ENCODE measurements around the gene ZSWIM8.
A peak's percentile ranks its signal among the peaks of the same experiment; 100 is the strongest.

Gene ZSWIM8

DNA sequence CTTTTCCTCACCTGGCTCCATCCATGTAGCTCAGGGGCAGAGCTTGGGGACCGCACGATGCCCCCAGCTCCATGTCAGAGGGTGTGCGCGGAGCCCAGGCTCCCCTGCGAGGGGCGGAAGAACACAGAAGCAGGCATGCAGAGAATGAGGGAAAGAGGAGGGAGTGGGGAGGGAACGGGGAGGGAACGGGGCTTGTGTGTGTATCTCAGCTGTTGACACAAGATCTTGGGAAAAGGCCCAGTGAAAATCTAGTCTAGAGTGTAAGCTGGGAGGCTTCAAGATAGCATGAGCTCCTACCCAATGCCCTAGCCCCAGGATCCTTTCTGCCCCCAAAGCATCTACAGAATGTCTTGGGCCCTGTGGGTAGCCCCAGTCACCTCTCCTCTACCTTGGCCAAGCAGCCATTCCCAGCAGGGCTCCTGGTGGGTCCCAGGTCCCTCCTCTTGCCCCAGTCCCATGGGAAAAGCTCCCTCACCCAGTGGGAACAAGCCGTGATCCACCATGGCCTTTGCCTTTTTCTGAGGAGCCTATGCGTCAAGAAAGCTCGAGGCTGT, 51.1 kb downstream of the ZSWIM8 start:
- no peak overlapping the region for H3K4me3 ChIP-seq (ENCODE audit: severe bottlenecking)
- DNase-seq (ENCODE audit: low spot score) = no peak
- TF ChIP-seq, protein P1, sequence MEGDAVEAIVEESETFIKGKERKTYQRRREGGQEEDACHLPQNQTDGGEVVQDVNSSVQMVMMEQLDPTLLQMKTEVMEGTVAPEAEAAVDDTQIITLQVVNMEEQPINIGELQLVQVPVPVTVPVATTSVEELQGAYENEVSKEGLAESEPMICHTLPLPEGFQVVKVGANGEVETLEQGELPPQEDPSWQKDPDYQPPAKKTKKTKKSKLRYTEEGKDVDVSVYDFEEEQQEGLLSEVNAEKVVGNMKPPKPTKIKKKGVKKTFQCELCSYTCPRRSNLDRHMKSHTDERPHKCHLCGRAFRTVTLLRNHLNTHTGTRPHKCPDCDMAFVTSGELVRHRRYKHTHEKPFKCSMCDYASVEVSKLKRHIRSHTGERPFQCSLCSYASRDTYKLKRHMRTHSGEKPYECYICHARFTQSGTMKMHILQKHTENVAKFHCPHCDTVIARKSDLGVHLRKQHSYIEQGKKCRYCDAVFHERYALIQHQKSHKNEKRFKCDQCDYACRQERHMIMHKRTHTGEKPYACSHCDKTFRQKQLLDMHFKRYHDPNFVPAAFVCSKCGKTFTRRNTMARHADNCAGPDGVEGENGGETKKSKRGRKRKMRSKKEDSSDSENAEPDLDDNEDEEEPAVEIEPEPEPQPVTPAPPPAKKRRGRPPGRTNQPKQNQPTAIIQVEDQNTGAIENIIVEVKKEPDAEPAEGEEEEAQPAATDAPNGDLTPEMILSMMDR (IDR thresholded peaks at IDR 0.05; ENCODE audit: poor library complexity, severe bottlenecking) = no peak
- no peak for ATAC-seq (ENCODE audit: low read depth)
- no peaks in the 10 kb centered on the region for H3K27me3 ChIP-seq (ENCODE audit: insufficient read depth, poor library complexity, severe bottlenecking)
- peaks cover under 1% of the 10 kb centered on the region; the same call in 1 of the 2 replicates for H3K36me3 ChIP-seq (ENCODE audit: low read depth)
- no peaks in the 10 kb centered on the region for H3K4me1 ChIP-seq (ENCODE audit: insufficient read depth, poor library complexity, severe bottlenecking)
- no peaks in the 10 kb centered on the region for H3K9me3 ChIP-seq (ENCODE audit: severe bottlenecking)
- no peak overlapping the region for H3K27ac ChIP-seq (ENCODE audit: poor library complexity, severe bottlenecking)

DNA sequence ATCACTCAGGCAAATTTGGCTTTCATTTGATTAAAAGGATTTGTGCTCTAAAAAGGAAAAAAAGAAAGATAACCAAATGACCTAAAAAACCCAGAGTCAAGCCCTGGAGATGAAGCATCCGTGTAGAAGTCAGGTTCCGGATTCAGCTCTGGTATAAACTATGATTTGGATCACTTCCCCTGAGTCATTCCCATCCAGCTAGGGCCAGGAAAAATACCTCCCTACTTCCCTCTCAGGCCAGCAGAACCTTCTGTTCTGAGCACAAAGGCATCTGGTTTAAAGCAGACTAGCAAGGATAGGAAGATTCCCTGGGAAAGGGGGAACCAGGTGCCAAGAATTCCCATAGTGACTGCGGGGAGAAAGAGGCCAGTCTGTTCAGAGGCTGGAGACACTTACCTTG, 51.7 kb downstream of the ZSWIM8 start:
- H3K4me3 ChIP-seq (ENCODE audit: severe bottlenecking) = no peak overlapping the region
- ATAC-seq (ENCODE audit: low read depth) (no peak), DNase-seq (ENCODE audit: low spot score) (no peak)
- H3K36me3 ChIP-seq (ENCODE audit: low read depth) = peaks cover 5% of the 10 kb centered on the region; the same call in 1 of the 2 replicates
- H3K4me1 ChIP-seq (ENCODE audit: insufficient read depth, poor library complexity, severe bottlenecking) = no peaks in the 10 kb centered on the region
- H3K9me3 ChIP-seq (ENCODE audit: severe bottlenecking) = no peaks in the 10 kb centered on the region
- no peak overlapping the region for H3K27ac ChIP-seq (ENCODE audit: poor library complexity, severe bottlenecking)
- TF ChIP-seq, protein P1 (IDR thresholded peaks at IDR 0.05; ENCODE audit: poor library complexity, severe bottlenecking) = no peak
- H3K27me3 ChIP-seq (ENCODE audit: insufficient read depth, poor library complexity, severe bottlenecking) = no peaks in the 10 kb centered on the region

DNA sequence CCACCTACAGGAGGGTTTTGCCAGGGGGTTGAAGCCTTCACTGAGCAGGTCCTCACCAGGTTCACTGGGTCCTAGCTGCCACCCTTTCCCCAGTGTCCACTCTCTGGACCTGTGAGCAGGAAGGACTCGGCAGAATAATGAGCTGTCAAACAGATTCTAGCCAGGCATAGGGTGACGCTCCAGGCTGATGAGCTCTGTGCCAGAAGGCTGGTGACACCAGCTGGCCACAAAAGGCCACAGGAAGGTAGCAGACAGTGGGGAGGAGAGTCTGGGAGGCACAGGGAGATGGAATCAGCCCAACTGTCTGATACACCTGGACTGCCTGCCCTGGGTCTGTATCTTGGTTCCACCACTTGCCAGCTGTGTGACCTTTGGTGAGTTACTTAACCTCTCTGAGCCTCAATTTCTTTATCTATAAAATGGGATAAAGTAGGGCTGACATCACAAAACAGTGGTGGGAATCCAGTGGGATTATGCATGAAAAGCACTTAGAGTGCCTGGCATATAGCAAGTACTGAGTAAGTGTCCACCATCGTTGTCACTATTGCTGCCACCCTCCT, 52.7 kb downstream of the ZSWIM8 start:
- H3K27me3 ChIP-seq (ENCODE audit: insufficient read depth, poor library complexity, severe bottlenecking) = no peaks in the 10 kb centered on the region
- H3K9me3 ChIP-seq (ENCODE audit: severe bottlenecking) = no peaks in the 10 kb centered on the region
- TF ChIP-seq, protein P1 (IDR thresholded peaks at IDR 0.05; ENCODE audit: poor library complexity, severe bottlenecking) = no peak
- ATAC-seq (ENCODE audit: low read depth) = no peak
- no peaks in the 10 kb centered on the region for H3K4me1 ChIP-seq (ENCODE audit: insufficient read depth, poor library complexity, severe bottlenecking)
- H3K4me3 ChIP-seq (ENCODE audit: severe bottlenecking) = no peak overlapping the region
- H3K27ac ChIP-seq (ENCODE audit: poor library complexity, severe bottlenecking) = no peak overlapping the region
- peaks cover 11% of the 10 kb centered on the region; the same call in 1 of the 2 replicates for H3K36me3 ChIP-seq (ENCODE audit: low read depth)
- DNase-seq (ENCODE audit: low spot score) = no peak

DNA sequence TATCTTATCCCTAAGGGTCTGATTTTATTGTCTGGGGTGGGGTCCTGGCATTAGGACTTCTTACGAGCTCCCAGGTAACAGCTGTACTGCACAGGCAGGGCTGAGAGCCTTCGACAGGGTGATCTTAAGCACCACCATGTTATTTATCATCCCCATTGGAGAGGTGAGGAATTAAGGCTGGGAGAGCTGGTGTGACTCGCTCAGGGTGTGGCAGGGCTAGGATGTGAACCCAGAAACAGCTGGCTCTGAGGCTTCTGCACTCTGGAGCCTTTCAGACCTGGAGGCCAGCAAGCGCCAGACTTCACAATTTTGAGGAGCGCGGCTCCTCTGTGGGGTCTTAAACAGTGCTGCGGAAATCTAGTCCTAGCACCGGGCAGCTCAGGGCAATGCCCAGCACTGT, 53.4 kb downstream of the ZSWIM8 start:
- peaks cover 11% of the 10 kb centered on the region; the same call in 1 of the 2 replicates for H3K36me3 ChIP-seq (ENCODE audit: low read depth)
- no peak for DNase-seq (ENCODE audit: low spot score)
- ATAC-seq (ENCODE audit: low read depth) = peak; percentile 73

More for the DNA sequence above, 53.4 kb downstream of the ZSWIM8 start:
- no peak overlapping the region for H3K27ac ChIP-seq (ENCODE audit: poor library complexity, severe bottlenecking)
- no peaks in the 10 kb centered on the region for H3K27me3 ChIP-seq (ENCODE audit: insufficient read depth, poor library complexity, severe bottlenecking)
- no peaks in the 10 kb centered on the region for H3K9me3 ChIP-seq (ENCODE audit: severe bottlenecking)
- TF ChIP-seq, protein P1 (IDR thresholded peaks at IDR 0.05; ENCODE audit: poor library complexity, severe bottlenecking) = no peak
- no peak overlapping the region for H3K4me3 ChIP-seq (ENCODE audit: severe bottlenecking)
- no peaks in the 10 kb centered on the region for H3K4me1 ChIP-seq (ENCODE audit: insufficient read depth, poor library complexity, severe bottlenecking)
